ENCODE results near the gene IL26.

IL26 gene

GRCh38 chr12:68261896-68262295 lies 36.3 kb upstream of the IL26 start:
- Histone ChIP-seq H3K36me3 (ENCODE audit: control insufficient read depth in 5 of 5, insufficient read depth in 5 of 5, low read length in 5 of 5) (no peaks in the 10 kb centered on the region), H3K9ac (ENCODE audit: low read length in 5 of 5) (no peak overlapping the region), H3K9me3 (ENCODE audit: control insufficient read depth in 5 of 5, low read length in 5 of 5) (no peaks in the 10 kb centered on the region), H3K27me3 (ENCODE audit: control insufficient read depth in 5 of 5, insufficient read depth in 4 of 5, low read length in 5 of 5) (no peaks in the 10 kb centered on the region), H3K4me3 (ENCODE audit: low read depth in 1 of 5, low read length in 5 of 5) (no peak overlapping the region), H3K27ac (ENCODE audit: low read depth, low read length) (no peak overlapping the region), H3K4me1 (ENCODE audit: control insufficient read depth in 5 of 5, insufficient read depth in 5 of 5, low read length in 5 of 5) (no peaks in the 10 kb centered on the region)

- Histone ChIP-seq H3K4me3 (ENCODE audit: low read depth in 1 of 5, low read length in 5 of 5) (no peak overlapping the region), H3K9me3 (ENCODE audit: control insufficient read depth in 5 of 5, low read length in 5 of 5) (no peaks in the 10 kb centered on the region), H3K4me1 (ENCODE audit: control insufficient read depth in 5 of 5, insufficient read depth in 5 of 5, low read length in 5 of 5) (no peaks in the 10 kb centered on the region), H3K36me3 (ENCODE audit: control insufficient read depth in 5 of 5, insufficient read depth in 5 of 5, low read length in 5 of 5) (no peaks in the 10 kb centered on the region), H3K27me3 (ENCODE audit: control insufficient read depth in 5 of 5, insufficient read depth in 4 of 5, low read length in 5 of 5) (no peaks in the 10 kb centered on the region), H3K9ac (ENCODE audit: low read length in 5 of 5) (no peak overlapping the region), H3K27ac (ENCODE audit: low read depth, low read length) (no peak overlapping the region)
Observed at GRCh38 chr12:68260153-68260552, 34.5 kb upstream of the IL26 start.

- Histone ChIP-seq H3K9me3 (ENCODE audit: control insufficient read depth in 5 of 5, low read length in 5 of 5) (no peaks in the 10 kb centered on the region), H3K36me3 (ENCODE audit: control insufficient read depth in 5 of 5, insufficient read depth in 5 of 5, low read length in 5 of 5) (no peaks in the 10 kb centered on the region), H3K9ac (ENCODE audit: low read length in 5 of 5) (no peak overlapping the region), H3K4me1 (ENCODE audit: control insufficient read depth in 5 of 5, insufficient read depth in 5 of 5, low read length in 5 of 5) (no peaks in the 10 kb centered on the region), H3K4me3 (ENCODE audit: low read depth in 1 of 5, low read length in 5 of 5) (no peak overlapping the region), H3K27me3 (ENCODE audit: control insufficient read depth in 5 of 5, insufficient read depth in 4 of 5, low read length in 5 of 5) (no peaks in the 10 kb centered on the region), H3K27ac (ENCODE audit: low read depth, low read length) (no peak overlapping the region)
Observed at GRCh38 chr12:68259318-68259940, 33.8 kb upstream of the IL26 start.

DNA sequence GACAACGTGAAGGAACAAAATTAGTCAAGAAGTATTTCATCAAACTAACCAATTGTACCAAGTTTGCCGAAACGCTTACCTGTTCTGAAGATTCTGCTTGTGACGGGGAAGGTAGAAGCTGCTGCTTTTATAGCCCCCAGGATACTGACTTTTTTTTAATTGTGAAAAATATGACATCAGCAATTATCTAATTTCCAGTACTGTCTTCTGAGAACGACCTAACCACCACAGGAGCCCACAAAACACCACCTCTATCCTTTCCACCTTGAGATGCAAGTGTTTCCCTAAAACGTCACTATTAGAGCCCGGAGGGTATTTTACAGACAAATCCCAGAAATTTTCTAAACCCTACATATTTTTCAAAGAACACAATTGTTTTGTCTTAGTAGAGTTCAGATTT lies 27.9 kb upstream of the IL26 start, which contains the start of gene IL22:
IL22 (minus strand) TSS at position 101 of the 400 bp plus-strand sequence. CDS start 156 bp downstream, outside the sequence.
- H3K4me1 ChIP-seq (ENCODE audit: control insufficient read depth in 5 of 5, insufficient read depth in 5 of 5, low read length in 5 of 5) = no peaks in the 10 kb centered on the region
- H3K36me3 ChIP-seq (ENCODE audit: control insufficient read depth in 5 of 5, insufficient read depth in 5 of 5, low read length in 5 of 5) = no peaks in the 10 kb centered on the region
- no peak within 1 kb of the TSS for H3K9ac ChIP-seq (ENCODE audit: low read length in 5 of 5)
- H3K27me3 ChIP-seq (ENCODE audit: control insufficient read depth in 5 of 5, insufficient read depth in 4 of 5, low read length in 5 of 5) = no peaks in the 10 kb centered on the region
- no peak within 1 kb of the TSS for H3K27ac ChIP-seq (ENCODE audit: low read depth, low read length)
- H3K9me3 ChIP-seq (ENCODE audit: control insufficient read depth in 5 of 5, low read length in 5 of 5) = no peaks in the 10 kb centered on the region
- H3K4me3 ChIP-seq (ENCODE audit: low read depth in 1 of 5, low read length in 5 of 5) = no peak within 1 kb of the TSS

- Histone ChIP-seq H3K36me3 (ENCODE audit: control insufficient read depth in 5 of 5, insufficient read depth in 5 of 5, low read length in 5 of 5) (no peaks in the 10 kb centered on the region), H3K4me3 (ENCODE audit: low read depth in 1 of 5, low read length in 5 of 5) (no peak overlapping the region), H3K27ac (ENCODE audit: low read depth, low read length) (no peak overlapping the region), H3K9me3 (ENCODE audit: control insufficient read depth in 5 of 5, low read length in 5 of 5) (no peaks in the 10 kb centered on the region), H3K4me1 (ENCODE audit: control insufficient read depth in 5 of 5, insufficient read depth in 5 of 5, low read length in 5 of 5) (no peaks in the 10 kb centered on the region), H3K9ac (ENCODE audit: low read length in 5 of 5) (no peak overlapping the region), H3K27me3 (ENCODE audit: control insufficient read depth in 5 of 5, insufficient read depth in 4 of 5, low read length in 5 of 5) (no peaks in the 10 kb centered on the region)
Observed at GRCh38 chr12:68252077-68252476, 26.5 kb upstream of the IL26 start.

- Histone ChIP-seq H3K36me3 (ENCODE audit: control insufficient read depth in 5 of 5, insufficient read depth in 5 of 5, low read length in 5 of 5) (no peaks in the 10 kb centered on the region), H3K4me1 (ENCODE audit: control insufficient read depth in 5 of 5, insufficient read depth in 5 of 5, low read length in 5 of 5) (peaks cover 0 to 8% (median 6%) of the 10 kb centered on the region in 5 donors), H3K9me3 (ENCODE audit: control insufficient read depth in 5 of 5, low read length in 5 of 5) (no peaks in the 10 kb centered on the region), H3K27me3 (ENCODE audit: control insufficient read depth in 5 of 5, insufficient read depth in 4 of 5, low read length in 5 of 5) (no peaks in the 10 kb centered on the region), H3K27ac (ENCODE audit: low read depth, low read length) (no peak overlapping the region), H3K9ac (ENCODE audit: low read length in 5 of 5) (no peak overlapping the region), H3K4me3 (ENCODE audit: low read depth in 1 of 5, low read length in 5 of 5) (no peak overlapping the region)
Observed at GRCh38 chr12:68250454-68250853, 24.8 kb upstream of the IL26 start.

DNA sequence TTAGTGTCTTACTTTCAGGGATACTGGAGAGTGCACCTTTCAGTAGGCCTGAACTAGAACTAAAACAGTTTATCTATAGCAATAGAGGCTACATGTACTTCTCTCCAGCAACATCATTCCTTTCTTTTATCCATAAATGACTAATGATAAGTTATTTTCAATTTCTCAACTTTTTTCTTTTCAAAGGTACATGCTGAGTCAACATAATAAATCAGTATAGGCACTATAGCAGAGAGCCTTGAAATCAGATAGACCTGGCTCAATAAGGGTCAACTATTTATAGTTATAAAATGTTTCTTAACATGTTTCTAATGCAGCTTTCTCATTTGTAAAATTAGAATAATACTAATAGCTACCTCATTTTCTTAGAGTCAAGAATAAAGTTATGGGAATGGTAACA lies 22.2 kb upstream of the IL26 start:
- Histone ChIP-seq H3K36me3 (ENCODE audit: control insufficient read depth in 5 of 5, insufficient read depth in 5 of 5, low read length in 5 of 5) (no peaks in the 10 kb centered on the region), H3K9ac (ENCODE audit: low read length in 5 of 5) (no peak overlapping the region), H3K4me1 (ENCODE audit: control insufficient read depth in 5 of 5, insufficient read depth in 5 of 5, low read length in 5 of 5) (peaks cover 0 to 12% (median 11%) of the 10 kb centered on the region in 5 donors), H3K9me3 (ENCODE audit: control insufficient read depth in 5 of 5, low read length in 5 of 5) (no peaks in the 10 kb centered on the region), H3K27me3 (ENCODE audit: control insufficient read depth in 5 of 5, insufficient read depth in 4 of 5, low read length in 5 of 5) (no peaks in the 10 kb centered on the region), H3K4me3 (ENCODE audit: low read depth in 1 of 5, low read length in 5 of 5) (no peak overlapping the region), H3K27ac (ENCODE audit: low read depth, low read length) (no peak overlapping the region)

GRCh38 chr12:68246350-68246749 lies 20.7 kb upstream of the IL26 start:
- H3K27me3 ChIP-seq (ENCODE audit: control insufficient read depth in 5 of 5, insufficient read depth in 4 of 5, low read length in 5 of 5) = no peaks in the 10 kb centered on the region
- H3K27ac ChIP-seq (ENCODE audit: low read depth, low read length) = no peak overlapping the region
- H3K9me3 ChIP-seq (ENCODE audit: control insufficient read depth in 5 of 5, low read length in 5 of 5) = no peaks in the 10 kb centered on the region
- H3K4me1 ChIP-seq (ENCODE audit: control insufficient read depth in 5 of 5, insufficient read depth in 5 of 5, low read length in 5 of 5) = peaks cover 0 to 12% (median 12%) of the 10 kb centered on the region in 5 donors
- H3K36me3 ChIP-seq (ENCODE audit: control insufficient read depth in 5 of 5, insufficient read depth in 5 of 5, low read length in 5 of 5) = no peaks in the 10 kb centered on the region
- no peak overlapping the region for H3K4me3 ChIP-seq (ENCODE audit: low read depth in 1 of 5, low read length in 5 of 5)
- no peak overlapping the region for H3K9ac ChIP-seq (ENCODE audit: low read length in 5 of 5)

DNA sequence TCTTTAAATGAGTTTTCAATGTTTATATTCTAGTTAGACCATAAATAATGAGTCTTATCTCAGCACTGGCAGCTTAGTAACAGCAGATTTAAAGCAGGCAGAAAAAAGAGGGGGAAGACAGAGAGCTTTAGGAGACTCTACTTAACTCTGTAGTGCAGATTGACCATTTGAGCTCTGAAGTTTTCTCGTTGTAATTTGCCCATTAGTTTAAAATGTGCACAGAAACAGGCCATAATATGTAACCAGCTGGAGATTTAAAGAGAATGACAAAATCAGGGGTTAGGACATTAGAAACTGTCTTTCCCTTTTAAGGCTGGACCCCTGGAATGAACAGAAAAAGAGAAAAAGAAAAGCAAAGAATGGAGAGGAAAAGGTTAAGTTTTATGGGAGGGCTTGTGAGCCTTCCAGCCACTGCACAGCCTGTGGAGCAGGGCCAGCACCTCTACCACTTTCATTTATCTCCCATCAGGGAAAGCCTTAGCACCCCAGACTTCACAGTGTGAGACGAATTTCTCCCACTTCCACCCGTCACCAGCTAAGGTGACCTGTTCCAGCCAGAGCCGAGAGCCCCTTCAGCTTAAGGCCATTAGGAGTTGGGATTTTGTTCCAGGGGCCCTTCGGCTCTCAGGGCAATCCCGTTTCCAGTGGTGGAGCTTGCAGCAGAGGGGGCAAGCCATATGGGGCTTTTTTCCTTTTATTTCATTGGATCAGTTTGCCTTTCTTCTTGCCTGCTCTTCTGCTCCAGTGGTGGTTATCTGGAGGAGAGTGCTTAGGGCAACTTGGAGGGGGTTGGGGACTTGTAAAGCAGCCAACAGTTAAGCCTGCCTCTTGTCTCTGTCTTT lies 19.8 kb upstream of the IL26 start:
- peak overlapping the region in 4 of 5 donors; percentile 4 to 63 (median 35) for H3K9ac ChIP-seq (ENCODE audit: low read length in 5 of 5)
- peak overlapping the region; percentile 48 to 68 (median 56) for H3K4me3 ChIP-seq (ENCODE audit: low read depth in 1 of 5, low read length in 5 of 5)
- H3K36me3 ChIP-seq (ENCODE audit: control insufficient read depth in 5 of 5, insufficient read depth in 5 of 5, low read length in 5 of 5) = no peaks in the 10 kb centered on the region
- peaks cover 0 to 14% (median 12%) of the 10 kb centered on the region in 5 donors for H3K4me1 ChIP-seq (ENCODE audit: control insufficient read depth in 5 of 5, insufficient read depth in 5 of 5, low read length in 5 of 5)
- no peaks in the 10 kb centered on the region for H3K27me3 ChIP-seq (ENCODE audit: control insufficient read depth in 5 of 5, insufficient read depth in 4 of 5, low read length in 5 of 5)
- no peaks in the 10 kb centered on the region for H3K9me3 ChIP-seq (ENCODE audit: control insufficient read depth in 5 of 5, low read length in 5 of 5)
- no peak overlapping the region for H3K27ac ChIP-seq (ENCODE audit: low read depth, low read length)

- Histone ChIP-seq H3K27ac (ENCODE audit: low read depth, low read length) (no peak overlapping the region), H3K4me1 (ENCODE audit: control insufficient read depth in 5 of 5, insufficient read depth in 5 of 5, low read length in 5 of 5) (peaks cover 0 to 14% (median 12%) of the 10 kb centered on the region in 5 donors), H3K27me3 (ENCODE audit: control insufficient read depth in 5 of 5, insufficient read depth in 4 of 5, low read length in 5 of 5) (no peaks in the 10 kb centered on the region), H3K9ac (ENCODE audit: low read length in 5 of 5) (no peak overlapping the region), H3K36me3 (ENCODE audit: control insufficient read depth in 5 of 5, insufficient read depth in 5 of 5, low read length in 5 of 5) (no peaks in the 10 kb centered on the region), H3K9me3 (ENCODE audit: control insufficient read depth in 5 of 5, low read length in 5 of 5) (no peaks in the 10 kb centered on the region), H3K4me3 (ENCODE audit: low read depth in 1 of 5, low read length in 5 of 5) (no peak overlapping the region)
Observed at GRCh38 chr12:68242777-68243176, 17.2 kb upstream of the IL26 start.
